Fibroblast of the aortic adventitia (primary cell): ENCODE data around the gene CCDC47. TPM values are rescaled to one million over a fixed set of nuclear protein-coding genes. Genes with fewer than 3 reads are reported as not detected.

Source experiments
- DNase-seq: peaks from one replicate; pipeline ENCODE4 v3.0.0-alpha.2; 2010; ENCODE audit warnings: low read depth
- H3K4me3 ChIP-seq: 2 replicates; pipeline ENCODE4 v1.5.1; 2011; ENCODE audit warnings: low read depth, mild to moderate bottlenecking, control low read depth, low read length, moderate library complexity
- total RNA-seq: library from RNA; depleted of rRNA; stranded (reverse); fragments of >200 nt; gene quantifications from 2 replicates; pipeline ENCODE4 v1.2.3, GENCODE V29; 2012; ENCODE audit warnings: low replicate concordance
- TF ChIP-seq, protein P1 (sequence below): IDR thresholded peaks from 2 replicates; pipeline ENCODE4 v1.5.1; 2011; ENCODE audit warnings: mild to moderate bottlenecking, low read length, control low read depth, inconsistent platforms; ENCODE audit not compliant: insufficient read depth

Gene CCDC47
- total RNA-seq, 1 donor = 70.2 TPM

DNA sequence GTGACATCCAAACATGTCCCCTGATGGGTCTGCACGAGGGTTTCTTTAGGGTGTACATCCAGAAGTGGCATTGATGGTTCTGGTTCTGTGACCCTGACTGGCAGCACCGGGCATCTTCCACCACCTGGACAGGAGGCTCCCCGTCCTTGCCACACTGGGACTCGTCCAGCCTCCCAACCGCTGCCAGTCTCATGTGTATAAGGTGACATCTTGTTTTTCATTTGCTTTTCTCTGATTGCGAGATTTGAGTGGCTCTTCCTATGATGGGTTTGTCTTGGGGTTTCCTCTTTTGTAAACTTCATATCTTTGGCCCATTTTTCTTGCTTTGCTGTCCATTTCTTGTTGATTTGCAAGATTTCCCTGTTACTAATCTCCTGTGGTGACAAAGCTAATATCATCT lies 64.3 kb downstream of the CCDC47 start:
- TF ChIP-seq, protein P1, sequence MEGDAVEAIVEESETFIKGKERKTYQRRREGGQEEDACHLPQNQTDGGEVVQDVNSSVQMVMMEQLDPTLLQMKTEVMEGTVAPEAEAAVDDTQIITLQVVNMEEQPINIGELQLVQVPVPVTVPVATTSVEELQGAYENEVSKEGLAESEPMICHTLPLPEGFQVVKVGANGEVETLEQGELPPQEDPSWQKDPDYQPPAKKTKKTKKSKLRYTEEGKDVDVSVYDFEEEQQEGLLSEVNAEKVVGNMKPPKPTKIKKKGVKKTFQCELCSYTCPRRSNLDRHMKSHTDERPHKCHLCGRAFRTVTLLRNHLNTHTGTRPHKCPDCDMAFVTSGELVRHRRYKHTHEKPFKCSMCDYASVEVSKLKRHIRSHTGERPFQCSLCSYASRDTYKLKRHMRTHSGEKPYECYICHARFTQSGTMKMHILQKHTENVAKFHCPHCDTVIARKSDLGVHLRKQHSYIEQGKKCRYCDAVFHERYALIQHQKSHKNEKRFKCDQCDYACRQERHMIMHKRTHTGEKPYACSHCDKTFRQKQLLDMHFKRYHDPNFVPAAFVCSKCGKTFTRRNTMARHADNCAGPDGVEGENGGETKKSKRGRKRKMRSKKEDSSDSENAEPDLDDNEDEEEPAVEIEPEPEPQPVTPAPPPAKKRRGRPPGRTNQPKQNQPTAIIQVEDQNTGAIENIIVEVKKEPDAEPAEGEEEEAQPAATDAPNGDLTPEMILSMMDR = no peak
- no peak overlapping the region for H3K4me3 ChIP-seq
- no peak for DNase-seq

DNA sequence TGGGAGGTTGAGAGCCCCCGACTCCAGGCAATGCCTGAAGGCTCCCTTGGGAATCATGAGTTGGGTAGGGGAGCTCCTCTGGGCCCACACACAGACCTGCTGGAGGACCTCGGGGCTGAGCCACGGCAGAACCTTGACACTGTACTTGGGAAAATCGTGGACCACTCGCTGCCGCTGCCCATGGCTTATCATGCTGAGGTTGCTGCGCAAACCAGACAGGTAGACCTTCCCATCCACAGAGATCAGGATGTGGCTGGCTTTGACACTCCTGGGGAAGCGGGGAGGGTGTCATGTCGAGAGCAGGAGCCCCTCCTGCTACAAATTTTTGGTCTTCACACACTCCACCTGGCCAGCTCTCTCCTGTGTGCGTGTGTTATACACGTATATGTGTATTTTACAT lies 66.2 kb downstream of the CCDC47 start:
- no peak for DNase-seq
- H3K4me3 ChIP-seq = no peak overlapping the region
- TF ChIP-seq, protein P1 = no peak

DNA sequence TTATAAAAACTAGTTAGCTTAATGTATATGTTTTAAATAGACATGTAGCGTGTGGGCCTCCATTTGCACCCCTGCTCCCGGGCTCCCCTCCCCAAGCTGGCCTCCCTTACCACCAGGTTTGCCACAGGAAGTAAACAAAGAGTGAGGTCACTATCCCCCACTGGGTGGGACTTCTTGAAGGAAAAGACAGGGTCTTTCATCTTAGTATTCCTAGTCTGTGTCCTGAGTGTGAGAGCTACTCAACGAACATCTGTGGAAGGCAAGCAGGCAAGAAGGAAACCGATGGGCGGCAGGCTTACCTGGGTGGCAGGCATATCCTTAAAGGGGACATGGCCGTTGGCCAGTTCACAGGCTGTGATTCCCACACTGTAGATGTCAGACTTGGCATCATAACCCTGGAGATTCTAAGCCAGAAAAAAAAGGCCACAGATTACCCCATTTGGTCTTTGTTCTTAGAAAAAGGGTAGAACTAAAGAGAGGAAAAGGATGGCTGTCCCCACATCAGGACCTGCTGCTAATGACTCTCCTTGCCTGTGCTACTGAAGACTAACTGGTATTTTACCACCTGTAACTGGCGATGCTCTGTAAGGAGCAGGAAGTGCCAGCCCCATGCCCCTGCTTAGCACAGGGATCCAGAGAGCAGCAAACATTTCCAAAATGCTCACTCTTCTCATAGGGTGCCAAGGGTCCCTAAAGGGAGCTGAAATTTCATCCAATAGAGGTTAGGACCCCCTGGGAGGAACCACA lies 66.9 kb downstream of the CCDC47 start:
- H3K4me3 ChIP-seq = no peak overlapping the region
- TF ChIP-seq, protein P1 = no peak
- DNase-seq = no peak

DNA sequence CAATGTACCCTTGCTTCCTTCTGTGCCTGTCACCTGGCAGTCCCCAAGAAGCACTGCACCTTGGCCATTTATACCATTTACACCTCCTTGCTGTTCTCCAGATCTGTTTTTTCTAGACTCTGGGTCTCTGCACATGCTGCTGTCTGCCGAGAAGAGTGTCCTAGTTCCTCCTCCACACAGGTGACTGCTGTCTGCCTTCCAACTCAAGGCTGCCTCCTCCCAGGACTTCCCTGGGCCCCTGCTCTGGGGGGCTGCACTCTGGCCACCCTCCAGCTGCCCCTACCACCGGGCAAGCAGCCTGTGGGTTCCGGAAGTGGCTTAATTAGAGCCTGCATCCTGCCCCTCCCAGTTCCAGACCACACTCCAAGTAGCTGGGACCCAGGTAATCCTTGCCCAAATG lies 67.7 kb downstream of the CCDC47 start:
- H3K4me3 ChIP-seq = no peak overlapping the region
- TF ChIP-seq, protein P1 = no peak
- no peak for DNase-seq

DNA sequence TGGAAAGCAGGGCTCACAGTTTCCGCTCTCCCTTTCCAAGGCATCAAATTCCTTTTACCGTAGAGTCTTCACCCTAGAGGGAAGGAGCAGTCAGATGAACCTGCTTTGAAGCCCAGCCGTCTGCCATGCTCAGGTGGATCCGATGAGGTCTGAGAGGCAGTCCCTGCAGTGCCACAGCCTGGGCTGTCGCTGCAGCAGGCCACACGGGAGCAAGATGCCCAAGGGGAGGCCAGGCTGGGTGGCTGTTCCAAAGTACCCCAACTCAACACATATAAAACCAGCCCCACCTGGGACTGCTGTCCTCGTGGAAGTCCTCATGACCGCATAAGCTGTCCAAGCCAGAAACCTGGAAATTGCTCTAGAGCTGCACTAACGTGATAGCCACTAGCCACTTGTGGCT lies 68.6 kb downstream of the CCDC47 start:
- TF ChIP-seq, protein P1 = no peak
- no peak for DNase-seq
- no peak overlapping the region for H3K4me3 ChIP-seq

DNA sequence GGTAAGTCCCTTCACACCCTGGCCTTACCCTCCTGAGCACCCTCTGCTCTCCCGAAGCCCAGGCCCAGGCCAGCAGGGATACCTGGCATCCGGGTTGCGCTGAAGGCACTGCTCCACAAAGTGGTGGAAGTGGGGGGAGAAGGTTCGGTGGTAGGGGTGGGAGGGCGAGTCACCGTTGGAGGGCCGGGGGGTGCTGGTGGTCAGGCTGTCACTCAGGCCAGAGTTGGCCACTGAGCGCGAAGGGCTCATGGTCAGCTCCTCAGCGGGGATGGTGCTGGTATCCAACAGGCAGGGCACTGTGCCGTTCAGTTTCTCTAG lies 69.2 kb downstream of the CCDC47 start:
- TF ChIP-seq, protein P1 = no peak
- no peak for DNase-seq
- no peak overlapping the region for H3K4me3 ChIP-seq

DNA sequence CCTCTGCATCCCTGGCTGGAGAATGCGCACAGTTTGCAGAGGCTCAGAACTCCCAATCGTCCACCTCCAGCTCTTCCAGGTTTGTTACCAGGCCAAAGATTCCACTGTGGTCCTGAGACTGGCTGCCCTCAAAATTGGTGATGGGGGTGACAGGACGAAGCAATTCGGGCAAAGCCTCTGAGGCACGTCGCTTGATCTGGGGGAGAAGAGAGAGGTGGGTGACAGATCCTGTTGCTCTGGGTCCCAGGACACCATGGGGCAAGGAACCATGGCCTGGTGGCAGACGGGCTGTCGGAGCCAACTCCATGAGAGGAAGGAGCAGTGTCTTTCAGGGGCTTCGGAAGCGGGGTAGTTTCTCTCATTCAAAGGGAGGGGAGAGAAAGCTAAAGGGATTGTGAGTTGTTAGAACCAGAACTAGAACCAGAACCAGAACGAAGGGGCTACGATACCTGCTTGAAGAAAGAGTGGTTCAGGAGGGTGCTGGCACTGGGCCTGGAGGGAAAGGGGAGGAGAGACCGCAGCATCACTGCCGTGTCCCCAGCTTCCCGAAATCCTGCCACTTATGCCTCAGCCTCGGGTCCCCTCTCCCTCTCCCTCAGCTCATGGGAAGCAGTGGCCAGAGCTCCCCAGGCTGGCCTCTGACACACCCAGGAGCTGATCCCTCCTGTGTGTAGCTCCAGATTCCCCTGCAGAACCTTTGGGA lies 69.7 kb downstream of the CCDC47 start:
- TF ChIP-seq, protein P1 = no peak
- no peak for DNase-seq

More for the DNA sequence above, 69.7 kb downstream of the CCDC47 start:
- H3K4me3 ChIP-seq = no peak overlapping the region
